HG03439 (cell line): ENCODE data around the gene CBX5.
"Not testable (repeated sequence)": the region's sequence is repeated elsewhere in the genome, so short reads cannot be mapped to it uniquely, and the experiment has no call there.

Experiments used
- ATAC-seq: cut with Tn5 transposase; IDR thresholded peaks from one replicate; pipeline ENCODE4 v1.9.1; 2021; ENCODE audit warnings: mild to moderate bottlenecking, moderate library complexity; ENCODE audit not compliant: unreplicated experiment

Gene CBX5

DNA sequence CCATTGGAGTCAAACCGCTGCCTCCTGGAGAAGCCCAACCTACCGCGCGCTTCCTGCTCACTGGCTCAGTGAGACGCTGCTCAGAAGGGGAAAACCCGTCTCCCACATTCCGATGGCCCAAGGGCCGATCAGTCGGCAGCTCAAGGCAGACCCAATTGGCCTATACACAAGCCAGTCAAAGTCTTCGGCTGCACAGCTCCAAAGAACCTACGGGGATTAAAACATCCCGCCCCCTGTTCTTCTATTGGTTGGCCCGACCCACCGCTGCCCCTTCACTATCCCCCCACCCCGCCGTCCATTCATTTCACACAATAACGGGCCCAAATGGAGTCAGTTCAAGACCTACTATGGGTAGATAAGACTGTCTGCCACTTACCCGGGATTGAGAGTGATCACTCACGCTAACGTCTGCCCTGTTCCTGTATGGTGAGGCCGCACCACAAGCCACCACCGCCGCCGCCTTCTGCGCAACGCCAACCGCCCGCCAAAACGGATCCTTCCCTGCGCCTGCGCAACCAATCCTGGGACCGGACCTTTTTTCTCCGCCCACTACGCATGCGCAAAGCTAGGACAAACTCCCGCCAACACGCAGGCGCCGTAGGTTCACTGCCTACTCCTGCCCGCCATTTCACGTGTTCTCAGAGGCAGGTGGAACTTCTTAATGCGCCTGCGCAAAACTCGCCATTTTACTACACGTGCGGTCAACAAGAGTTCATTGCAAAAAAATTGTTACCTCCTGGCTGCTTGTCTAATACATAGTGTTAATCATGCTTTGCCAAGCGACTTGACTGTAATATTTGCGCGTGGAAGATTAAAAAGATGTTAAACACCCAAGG, at the start of gene CBX5:
Gene CBX5, minus strand, starts transcription at position 491 of the 836 bp plus-strand sequence. CDS start 22,472 bp downstream, outside the sequence.
- ATAC-seq = peak; percentile 73

DNA sequence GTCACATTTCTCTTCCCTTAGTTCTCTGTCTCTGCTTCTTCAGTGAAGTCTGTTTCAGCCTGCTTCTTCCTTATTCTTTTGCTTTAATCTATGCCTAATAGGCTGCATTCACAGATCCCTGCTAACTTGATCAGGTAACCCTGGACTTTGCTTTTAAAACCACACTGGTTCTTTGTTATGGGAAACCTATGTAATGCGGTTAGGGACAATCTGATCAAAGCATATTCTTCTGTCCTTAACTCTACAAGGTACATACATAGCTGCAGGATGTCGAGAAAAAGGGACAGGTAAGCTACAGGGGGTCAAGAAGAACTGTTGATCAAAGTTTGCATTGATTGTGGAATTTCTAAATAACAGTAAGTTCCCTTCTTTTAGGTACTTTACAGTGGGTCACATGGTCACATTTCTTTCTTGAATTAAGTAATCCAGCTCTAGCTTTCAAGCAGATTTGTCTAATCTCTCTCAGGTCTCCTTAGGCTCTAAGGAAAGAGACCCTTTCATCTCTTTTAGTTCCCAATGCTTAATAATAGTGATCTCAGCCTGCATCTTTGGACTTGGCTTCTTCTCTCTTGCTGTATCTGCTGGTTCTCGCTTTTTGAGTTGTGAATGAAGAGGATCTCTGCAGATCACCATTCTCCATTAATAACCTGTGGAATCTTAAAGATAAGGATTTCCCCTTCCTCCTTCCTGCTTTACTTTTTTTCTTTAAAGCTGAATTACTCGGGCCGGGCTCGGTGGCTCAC, 48.8 kb upstream of the CBX5 start:
- ATAC-seq = no peak

DNA sequence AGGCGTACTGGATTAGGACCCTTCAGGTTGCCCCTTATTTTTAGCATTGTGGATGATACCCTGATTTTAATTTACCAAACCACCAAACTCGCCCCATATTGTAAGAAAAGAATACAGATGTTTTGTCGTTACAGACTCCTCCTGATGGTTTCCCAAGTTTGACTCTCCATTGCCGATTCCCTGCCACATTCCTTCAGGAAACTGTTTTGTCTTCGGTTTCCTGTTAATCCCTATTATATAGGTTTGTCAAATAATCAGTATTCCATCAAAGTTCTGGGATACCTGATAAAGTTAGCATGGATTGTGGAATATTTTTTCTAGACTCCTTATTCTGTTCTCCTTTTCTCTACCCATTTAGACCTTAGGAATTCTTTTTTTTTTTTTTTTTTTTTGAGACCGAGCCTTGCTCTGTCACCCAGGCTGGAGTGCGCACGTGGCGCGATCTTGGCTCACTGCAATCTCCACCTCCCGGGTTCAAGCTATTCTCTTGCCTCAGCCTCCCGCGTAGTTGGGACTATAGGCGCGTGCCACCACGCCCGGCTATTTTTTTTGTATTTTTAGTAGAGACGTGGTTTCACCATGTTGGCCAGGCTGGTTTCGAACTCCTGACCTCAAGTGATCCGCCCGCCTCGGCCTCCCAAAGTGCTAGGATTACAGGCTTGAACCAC, 45.7 kb upstream of the CBX5 start:
- not testable (repeated sequence) for ATAC-seq

DNA sequence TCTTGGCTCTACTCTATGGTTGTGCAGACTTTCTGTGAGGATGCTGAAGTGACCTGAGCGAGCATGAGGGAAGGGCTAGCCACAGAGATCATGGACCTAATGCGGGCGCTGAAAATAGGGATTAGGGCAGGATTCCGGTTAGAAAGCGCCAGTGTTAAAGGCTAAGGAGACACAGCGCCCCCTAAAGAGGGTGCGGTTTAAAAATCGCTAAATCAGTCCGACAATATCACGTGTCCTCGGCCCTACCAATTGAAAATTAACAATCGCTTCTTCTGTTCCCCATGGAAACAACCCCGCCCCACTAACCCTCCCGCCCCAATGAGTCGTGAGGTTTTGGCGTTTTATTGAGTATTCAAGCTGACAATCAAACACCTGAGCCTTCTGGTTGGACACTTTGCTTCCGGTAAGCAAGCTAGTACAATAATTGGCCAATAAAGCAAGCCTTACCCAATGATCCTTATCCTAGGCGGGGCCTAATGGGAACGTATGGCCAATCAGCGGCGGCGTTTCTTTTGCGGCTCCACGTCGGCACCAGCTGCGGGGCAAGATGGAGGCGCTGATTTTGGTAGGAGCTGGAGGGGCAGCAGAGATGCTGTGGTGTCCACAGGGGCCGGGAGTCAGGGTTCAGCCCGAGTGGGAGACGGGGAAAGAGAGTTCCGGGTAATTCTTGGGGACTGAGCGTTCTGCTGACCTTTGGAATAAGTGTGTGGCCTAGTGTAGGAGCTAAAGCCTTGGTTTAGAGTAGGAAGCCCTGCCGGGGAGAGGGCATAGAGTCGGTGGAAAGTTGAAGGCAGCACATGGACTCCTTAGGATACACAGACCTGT, 44.9 kb upstream of the CBX5 start, which contains the start of gene COPZ1:
Gene COPZ1, plus strand, starts transcription at position 515 of the 825 bp plus-strand sequence. Its CDS starts 33 bp downstream, at position 548.
- ATAC-seq = peak; percentile 99

DNA sequence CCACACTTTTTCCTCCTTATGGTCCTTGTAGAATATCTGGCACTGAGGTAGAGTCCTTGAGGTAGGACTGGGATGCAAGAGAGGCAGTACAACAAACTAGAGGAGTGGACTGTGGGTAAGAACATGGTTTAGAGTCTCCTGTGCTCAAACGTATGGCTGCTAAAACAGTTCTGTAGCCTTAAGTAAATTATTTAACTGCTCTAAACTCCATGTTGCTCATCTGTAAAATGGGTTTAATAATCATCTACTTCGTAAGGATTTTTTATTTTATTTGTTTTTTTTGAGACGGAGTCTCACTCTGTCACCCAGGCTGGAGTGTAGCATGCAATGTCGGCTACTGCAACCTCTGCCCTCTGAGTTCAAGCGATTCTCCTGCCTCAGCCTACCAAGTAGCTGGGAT, 41.4 kb upstream of the CBX5 start:
- ATAC-seq = no peak

DNA sequence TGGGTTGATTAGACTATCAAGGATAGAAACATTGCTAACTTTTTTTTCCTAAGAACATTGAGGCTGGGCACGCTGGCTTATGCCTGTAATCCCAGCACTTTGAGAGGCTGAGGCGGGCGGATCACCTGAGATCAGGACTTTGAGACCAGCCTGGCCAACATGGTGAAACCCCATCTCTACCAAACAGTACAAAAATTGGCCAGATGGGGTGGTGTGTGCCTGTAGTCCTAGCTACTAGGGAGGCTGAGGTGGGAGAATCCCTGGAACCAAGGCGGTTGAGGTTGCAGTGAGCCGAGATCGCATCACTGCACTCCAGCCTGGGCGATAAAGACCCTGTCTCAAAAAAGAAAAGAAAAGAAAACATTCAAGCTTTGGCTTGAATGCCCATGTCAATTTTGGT, 32.4 kb upstream of the CBX5 start:
- not testable (repeated sequence) for ATAC-seq

DNA sequence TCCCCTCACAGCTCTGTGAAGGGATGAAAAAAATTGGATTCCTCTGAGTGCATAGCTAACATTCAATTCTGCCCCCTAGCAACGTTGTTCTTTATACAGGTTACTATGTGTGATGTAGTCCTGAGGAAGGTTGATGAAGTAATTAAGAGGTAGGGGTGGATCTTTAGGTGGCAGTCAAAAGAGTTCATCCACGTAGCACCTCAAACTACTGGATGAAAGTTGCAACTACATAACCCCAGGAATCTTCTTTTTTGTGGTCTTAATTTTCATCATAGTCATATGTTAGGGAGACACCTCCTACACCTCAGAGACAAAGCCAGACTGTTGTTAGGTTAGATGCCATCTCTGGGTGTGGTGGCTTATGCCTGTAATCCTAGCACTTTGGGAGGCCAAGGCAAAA, 31.1 kb upstream of the CBX5 start:
- no peak for ATAC-seq

DNA sequence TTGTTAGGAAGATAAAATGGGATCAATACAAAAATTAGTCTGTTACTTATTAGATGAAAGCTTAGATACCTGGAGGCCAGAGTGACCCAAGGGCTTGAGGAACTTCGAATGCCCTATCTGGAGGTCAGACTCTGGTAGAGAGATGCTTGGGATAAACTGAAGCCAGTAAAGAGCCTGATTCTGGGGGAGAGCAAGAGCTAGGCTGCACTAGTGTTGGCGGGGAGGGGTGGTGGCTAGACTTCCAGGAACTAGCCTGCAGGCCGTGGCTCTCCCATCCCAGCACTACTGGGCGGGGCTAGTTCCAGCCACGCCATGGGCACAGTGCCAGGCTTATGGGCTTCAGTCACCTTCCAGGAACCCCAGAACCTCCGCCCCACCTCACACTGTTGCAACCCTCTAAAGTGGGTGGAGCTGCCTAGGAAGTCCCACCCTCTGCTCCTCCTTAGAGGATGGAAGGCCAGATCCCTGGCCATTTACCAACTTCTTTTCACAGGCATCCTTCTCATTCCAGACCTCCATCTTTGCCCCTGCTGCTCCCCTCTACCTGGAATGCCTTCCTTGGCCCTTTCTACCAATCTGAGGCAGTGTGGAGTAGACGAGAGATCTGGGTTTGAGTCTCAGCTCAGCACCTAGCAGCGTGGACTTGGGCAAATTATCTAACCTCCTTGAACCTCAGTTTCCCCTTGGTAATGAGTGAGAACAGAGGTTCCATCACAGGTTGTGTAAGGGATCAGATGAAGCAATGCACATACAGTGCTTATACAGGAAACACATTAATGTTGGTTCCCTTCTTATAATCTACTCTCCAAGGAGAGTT, 27.2 kb upstream of the CBX5 start:
- ATAC-seq = no peak

DNA sequence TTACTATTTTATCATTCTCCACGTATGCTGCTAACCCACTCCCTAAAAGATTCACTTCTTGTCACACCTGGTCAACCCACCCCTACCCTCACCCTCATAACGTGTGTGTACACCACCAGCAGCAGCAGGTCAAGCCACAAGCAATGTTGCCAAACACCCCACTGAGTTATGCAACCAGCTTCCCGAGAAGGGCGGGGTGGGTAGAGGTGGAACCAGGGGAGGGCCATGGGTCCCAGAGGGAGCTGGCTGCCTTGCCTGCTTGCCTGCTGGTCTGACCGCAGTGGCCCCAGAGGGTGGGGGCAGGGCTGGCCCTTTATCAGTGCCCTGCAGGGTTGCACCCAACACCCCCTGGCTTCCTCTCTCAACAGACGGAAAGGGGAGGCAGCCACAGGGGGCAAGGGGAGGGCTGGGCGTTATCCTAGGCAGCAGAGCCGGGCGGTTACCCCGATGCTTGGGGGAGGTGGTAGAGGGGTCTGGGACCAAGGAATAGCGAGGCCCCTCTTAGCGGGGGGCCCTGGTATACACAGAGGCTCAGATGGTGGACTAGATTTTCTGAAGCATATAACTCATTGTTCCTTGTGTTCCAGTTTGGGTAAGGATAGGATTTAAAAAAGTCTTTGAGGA, 24.4 kb upstream of the CBX5 start:
- no peak for ATAC-seq

DNA sequence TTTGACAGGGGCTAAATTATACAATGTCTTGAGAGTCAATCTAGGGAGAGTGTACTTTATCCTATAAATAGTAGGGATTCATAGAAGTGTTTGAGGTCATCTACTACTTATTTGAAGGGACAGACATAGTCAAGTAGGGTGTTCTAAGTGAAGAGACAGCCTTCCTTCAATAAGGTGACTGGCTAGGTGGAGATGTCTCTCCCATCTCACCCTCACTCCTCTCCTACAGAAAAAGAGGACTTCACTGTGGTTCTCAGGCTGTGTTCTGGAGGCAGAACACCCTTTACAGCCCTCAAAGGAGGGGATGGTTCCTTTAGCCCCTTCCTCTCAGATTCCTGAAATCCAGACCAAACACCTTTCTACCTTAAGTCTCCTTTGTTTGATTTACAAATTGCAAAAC, 23.7 kb upstream of the CBX5 start:
- no peak for ATAC-seq

DNA sequence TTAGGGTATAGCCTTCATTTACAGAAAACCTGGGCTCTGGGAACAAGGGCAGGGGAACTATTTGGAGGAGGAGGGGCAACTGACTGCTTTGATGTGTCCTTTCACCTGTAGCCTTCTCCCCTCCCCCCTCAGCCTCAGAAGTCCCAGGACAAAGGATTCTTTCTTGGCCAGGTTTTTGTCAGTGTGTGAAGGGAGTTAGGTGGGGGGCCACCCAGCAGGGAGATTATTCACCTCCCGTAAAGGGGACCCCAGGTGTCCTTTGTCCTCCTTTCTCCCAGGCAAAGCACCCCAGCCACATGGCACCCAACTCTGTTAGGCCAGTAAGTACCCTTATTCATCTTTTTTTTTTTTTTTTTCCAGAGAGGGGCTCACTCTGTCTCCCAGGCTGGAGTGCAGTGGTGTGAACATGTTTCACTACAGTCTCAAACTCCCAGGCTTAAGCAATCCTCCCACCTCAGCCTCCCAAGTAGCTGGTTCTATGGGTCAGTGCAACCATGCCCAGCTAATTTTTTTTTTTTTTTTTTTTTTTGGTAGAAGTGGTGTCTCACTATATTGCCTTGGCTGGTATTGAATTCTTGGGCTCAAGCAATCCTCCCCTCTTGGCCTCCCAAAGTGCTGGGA, 21.6 kb upstream of the CBX5 start:
- no peak for ATAC-seq

DNA sequence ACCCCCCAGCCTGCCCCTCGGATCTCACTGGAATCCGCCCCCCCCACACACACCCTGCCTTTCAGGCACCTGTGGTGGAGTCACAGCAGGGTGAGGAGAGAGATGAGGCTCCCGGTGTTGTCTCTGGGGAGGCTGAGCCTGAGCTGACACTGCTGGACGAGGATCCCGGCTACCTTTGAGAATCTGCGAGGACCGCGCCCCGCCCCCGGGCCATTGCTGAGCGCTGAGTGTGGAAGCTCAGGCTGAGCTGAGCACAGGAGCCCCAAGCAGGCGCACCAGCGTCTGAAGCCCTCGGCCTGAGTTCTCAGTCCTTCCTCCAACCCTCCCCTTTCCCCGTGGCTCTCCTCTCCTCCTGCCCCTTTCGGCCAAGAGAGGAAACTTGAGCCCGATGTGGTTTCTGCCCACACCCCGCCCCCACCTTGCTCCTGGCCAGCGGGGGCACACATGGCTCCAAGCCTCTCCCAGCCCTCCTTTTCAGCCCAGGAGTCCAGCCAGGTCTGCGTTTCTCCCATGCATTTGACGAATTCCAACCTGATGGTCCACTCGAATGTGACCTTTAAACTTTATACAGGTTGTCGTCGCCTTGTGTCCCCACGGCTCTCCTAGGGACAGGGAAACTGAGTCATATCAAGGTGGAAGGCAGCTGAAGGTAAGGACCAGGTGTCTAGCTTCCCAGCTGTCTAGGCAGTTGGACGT, 21.0 kb upstream of the CBX5 start, which contains the start of gene NFE2:
Gene NFE2, minus strand, starts transcription at position 284 of the 696 bp plus-strand sequence. CDS start 5,767 bp downstream, outside the sequence.
- ATAC-seq = no peak

DNA sequence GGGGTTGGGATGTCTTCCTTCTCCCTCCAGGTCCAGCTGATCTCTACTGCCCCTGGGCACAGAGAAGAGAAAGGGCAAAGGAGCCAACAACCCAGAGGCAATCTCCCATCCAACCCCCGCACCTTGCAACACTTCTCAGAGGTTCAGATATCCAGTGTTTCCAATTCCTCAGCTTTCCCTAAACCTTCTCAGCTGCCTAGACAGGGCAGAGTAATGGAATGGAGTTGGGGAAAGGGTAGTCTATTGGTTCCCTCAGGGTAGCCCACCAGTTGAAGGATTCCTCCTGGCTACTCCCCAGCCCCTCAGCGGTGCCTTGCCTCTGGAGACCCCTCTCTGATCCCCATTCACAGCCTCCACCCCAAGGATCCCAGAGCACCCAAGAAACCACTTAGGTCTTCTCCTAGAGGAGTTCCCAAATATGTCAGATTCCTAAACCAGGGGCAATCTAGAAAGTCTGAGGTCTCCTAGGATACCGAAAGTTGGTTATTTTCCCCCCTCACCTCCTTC, 20.4 kb upstream of the CBX5 start:
- no peak for ATAC-seq

DNA sequence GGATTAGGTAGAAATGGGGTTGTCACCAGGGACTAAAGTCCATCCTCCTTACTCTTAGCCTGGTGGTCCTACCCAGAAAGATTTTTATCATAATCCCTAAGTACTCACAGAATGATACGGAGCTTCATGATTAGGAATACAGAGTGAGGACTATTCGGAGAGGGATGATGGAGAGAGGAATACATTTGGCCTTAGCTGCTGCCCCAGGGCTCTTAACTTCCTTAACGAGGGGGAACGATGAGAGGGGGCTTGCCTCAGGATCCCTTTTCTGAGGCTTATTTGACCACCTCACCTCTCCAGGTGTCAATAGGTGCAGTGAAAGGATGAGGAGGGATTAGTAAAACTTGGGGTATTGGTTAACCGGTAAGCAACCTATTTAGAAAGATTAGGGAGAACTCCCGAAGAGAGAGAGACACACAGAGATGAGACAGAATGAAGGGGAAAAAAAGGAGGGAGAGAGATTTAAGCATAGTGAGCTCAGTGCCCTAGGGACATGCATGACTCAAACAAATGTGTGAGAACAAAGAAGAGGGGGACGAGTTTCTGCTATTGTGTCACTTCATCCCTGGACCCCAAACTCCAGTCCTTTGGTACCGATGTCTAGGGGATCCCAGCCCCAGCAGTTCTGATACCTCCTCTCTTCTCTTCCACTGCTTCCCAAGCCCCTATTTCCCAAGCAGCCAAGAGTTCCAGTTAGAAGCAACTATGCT, 19.7 kb upstream of the CBX5 start:
- ATAC-seq = no peak

DNA sequence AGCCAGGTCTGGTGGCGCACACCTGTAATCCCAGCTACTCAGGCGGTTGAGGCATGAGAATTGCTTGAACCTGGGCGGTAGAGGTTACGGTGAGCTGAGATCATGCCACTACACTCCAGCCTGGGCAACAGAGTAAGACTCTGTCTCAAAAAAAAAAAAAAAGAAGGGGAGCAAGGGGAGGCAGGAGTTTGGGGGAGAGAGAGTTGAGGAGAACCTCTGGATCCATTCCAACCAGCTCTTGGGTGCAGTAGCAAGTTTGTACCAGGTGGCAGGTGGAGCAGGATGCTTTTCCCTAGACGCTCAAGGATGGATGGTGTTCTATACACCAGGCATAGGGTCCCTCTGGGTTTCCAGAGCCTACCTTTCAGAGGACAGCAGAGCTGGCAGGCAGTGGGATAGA, 19.0 kb upstream of the CBX5 start:
- ATAC-seq = no peak

DNA sequence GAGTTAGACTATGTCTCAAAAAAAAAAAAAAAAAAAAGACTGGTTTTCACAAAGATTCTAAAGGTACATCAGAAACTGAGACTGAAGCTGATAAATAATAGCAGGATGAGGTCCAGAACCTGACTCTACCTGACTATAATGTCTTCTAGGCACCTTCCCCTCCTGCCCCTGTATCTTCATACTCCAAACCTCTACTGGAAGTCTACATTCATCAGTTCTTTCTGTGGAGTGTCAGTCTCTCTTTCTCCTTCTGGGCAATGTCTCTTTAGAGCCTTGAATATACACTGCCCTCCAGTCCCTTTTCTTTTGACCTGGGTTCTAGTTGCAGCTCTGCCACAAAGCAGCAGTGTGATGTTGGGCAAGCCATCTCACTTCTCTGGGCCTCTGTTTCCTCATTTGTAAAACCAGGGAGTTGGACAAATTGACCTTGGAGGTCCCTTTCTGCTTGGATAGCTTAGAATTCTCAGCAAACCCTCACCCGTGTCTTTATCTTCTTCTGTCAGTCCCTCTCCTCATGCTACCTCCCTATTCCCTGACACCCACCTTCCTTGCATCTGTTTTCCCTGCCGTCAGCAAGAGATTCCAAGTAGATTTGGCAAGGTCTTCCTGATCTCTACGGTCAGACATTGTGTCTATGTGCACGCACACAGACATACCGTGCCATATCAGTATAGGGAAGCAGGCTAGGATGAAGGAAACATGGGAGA, 16.6 kb upstream of the CBX5 start:
- ATAC-seq = no peak
